Inflammatory macrophage treated with lipopolysaccharide for 1 hour (primary cell): ENCODE data around the gene MAP3K8.

Experiments used
- DNase-seq, 2 donors: peaks; one replicate each; pipeline ENCODE4 v3.0.0-alpha.2; 2020 to 2022

The MAP3K8 gene

GRCh38 chr10:30491916-30492515, 58.0 kb downstream of the MAP3K8 start:
- no peak for DNase-seq

DNA sequence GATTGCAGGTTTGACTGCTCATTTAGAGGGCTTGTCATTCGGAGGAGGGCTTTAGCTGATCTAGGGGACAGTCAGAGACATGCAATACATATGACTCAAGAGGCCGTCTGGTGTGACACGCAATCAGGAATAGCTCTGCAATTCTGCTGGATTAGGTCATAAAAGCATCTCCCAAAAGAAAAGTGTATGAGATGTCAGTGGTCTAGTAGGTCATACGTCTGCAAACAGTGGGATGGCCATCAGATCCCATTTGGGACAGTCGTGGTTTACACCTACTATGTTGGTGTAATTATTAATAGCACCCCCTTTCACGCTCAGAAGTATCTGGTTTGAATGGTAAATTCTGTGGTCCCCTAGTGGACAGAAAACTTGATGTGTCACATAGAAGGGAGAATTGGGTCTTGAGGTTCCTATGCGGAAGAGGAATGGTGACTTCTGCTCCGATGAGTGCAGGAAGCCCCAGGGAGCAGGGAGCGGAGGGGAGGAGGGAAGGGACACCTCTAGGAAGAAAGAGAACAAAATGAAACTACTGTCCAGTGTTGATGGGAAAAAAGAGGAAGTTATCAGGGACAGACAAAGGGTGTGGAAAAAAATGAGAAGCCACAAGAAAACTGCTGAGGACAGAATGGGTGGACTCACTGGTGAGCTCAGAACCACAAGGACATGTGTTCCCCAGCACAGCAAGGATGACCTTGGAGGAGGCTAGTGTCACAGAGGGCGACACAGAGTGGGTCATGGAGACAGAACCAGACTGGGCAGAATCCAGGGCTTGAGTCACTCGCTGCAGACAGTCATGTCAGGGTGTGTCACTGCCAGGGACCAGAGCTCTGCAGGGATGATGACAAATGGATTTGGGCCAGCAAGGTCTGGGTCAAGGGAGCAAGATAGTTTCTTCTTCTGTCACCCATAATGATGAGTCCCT, 59.9 kb downstream of the MAP3K8 start:
- peak; percentile 93 to 99 for DNase-seq

GRCh38 chr10:30494558-30494957, 60.6 kb downstream of the MAP3K8 start:
- DNase-seq, result no peak

GRCh38 chr10:30495687-30496086, 61.7 kb downstream of the MAP3K8 start:
- DNase-seq, result no peak

DNA sequence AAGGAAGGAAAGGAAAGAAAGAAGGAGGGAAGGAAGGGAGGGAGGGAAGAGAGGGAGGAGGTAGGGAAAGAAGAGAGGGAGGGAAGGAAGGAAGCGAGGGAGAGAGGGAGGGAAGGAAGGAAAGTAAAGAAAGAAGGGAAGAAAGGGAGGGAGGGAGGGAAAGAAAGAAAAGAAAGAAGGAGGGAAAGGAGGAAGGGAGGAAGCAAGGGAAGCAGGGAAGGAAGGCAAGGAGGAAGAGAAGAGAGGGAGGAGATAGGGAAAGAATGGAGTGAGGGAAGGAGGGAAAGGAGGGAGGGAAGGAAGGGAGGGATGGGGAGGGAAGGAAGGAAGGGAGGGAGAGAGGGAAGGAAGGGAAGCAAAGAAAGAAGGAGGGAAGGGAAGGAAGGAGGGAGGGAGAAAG, 65.8 kb downstream of the MAP3K8 start:
- no peak for DNase-seq

DNA sequence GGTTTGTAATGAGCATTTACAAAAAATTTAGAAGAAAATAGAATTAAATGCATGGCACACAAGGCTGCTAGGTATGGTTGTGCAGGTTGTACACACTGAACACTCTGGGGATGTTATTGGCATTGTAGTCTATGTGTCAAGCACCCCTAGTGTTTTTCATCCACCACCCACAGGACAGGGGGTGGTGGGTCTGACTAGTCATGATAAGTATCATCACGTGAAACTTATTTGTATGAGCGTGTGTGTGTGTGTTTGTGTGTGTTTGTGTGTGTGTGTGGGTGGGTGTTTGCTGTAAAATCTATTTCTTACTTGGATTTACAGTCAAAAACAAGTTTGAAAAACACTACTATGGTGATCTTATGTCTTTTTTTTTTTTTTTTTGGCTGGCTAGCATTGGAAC, 66.5 kb downstream of the MAP3K8 start:
- DNase-seq, result no peak

- no peak for DNase-seq
These were observed 67.0 kb downstream of the MAP3K8 start for GRCh38 chr10:30500963-30501504.

GRCh38 chr10:30502266-30503060, 68.5 kb downstream of the MAP3K8 start:
- no peak for DNase-seq

DNA sequence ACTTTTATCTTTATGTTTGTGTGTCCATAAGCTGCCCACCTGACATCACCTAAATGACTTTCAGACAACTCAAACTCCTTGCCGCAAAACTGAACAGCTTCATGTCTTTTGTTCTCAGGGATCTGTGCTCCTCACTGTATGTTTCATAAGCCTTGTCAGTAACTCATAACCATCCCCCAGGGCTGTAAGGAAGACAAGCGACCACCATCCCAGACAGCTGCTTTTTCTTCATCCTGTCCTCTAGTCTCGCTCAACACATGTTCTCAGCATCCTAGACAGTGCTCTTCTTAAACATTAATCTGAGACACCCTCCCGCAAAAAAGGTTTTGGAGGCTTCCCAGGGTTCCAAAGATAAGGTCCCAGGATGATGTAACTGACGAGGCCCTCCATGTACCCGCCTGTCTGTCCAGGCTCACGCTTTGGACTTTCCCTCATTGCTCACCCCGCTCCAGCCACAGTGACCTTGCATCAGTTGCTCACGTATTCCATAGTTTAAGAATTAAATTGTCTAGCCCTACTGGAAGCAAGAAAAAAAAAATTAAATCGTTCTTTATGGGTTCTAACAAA, 69.8 kb downstream of the MAP3K8 start:
- no peak for DNase-seq

DNA sequence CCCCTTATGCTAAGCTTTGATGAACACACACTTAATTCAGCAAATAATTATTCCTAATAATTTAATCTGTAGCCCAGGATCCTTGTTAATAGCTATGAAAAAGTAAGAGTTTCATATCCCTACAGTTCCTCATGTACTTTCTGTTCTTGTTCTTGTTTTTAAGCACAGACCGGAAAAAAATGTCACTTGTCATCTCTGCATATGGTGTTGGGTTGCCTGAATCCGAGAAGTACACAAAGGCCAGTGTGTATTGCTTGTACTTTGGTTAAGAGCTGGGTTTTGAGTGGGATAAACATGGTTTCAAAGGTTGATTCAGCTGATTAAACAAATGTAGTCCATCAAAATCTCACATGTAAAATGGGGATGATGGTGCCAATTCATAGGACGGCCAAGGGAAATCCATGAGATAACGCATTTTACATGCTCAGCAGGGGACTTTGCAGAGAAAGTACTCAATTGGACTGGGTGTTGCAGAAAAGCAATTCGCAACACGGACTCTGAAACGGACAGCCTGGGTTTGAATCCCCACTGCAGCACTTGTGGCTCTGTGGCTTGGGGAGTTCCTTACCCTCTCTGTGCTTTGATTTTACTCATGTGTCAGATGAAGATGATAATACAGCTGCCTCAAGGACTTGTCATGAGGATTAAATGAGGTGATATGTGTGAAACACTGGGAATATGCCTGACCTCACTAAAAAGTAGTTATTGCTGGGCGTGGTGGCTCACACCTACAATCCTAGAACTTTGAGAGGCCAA, 71.7 kb downstream of the MAP3K8 start:
- DNase-seq, result peak; percentile 58 to 71

DNA sequence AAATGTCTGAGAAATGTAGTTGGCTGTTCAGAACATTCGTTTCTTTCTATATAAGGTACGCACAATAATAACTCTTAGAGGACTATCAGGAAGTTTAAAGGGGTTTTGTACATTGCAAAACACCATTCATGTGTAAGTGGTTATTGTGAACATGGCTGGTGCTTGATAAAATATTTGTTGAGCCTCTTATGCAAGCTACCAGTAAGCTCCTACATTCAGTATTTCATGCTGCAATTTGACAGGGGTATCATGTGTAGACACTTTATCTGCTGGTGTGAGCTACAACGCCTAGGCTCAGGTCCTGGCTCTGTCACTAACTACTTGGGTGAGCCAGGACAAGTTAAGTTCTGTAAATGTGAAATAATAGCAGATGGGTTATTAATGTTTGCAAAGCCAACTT, 75.5 kb downstream of the MAP3K8 start:
- no peak for DNase-seq

DNA sequence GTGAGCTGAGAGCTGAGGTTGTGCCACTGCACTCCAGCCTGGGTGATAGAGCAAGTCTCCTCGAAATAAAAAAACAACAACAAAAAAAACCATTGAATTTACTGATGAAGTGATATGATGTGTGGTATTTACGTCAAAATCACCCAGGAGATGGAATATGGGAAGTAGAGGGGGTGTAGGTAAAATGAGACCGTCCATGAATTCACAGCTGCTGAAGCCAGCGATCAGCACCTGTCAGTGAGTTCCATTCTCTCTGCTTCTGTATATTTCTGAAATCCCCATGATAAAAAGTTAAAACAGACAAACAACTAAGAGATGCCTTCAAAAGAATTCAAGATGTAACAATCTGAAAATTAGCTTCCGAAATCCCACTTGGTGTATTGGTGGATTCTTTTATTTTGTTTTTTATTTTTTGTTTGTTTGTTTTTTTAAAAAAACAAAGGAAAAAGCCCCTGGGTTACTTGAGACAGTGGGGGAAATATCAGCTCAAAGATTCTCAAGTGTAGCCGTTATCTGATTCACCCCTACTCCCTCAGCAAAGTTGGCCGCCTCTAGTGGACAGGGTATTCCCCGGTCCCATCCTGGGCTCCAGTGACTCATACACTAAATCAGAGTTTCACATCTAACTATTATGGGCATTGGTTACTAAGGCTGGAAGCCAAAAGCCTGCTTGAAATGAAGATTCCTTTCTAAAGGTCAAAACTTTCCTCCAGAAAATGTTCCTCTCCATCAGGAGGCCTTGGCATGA, 76.4 kb downstream of the MAP3K8 start:
- DNase-seq, result peak; percentile 75

DNA sequence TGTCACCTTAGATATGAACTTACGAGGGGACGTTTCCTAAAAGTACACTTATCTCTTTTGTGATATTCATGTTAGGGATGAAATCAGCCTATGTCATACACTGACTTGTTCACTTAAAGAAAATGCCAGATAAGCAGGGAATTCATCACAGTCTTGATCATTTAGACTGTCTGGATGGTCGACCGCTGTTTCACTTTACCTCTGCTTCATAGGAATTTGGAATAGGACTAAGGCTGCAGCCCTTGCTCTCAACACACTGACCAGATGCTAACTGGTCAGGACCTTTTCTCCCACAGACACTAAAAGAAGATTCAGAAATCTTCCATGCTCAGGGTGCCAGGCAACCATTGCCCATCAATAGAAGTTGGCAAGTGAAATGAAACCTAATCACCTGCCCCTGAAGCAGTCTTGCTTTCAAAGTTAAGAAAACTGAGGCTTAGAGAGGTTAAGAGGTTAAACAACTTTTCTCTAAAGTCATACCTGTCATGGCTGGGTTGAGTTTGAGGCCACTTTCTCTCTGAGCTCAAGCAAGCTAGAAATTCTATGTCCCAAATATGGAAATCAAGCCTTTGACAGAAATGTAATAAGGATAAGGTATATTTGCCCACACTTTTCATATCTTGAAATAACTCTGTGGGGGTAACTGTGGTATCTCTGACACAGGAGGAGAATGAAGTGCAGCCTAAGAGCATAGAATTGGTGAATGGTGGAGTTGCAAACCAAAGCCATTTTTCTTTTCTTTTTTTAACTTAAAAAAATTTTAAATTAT, 77.1 kb downstream of the MAP3K8 start:
- DNase-seq, result no peak
